Cerebellar nuclear complex (tissue), 1 donor: ENCODE results near the gene SLC22A31.
"Not testable (repeated sequence)": the region's sequence is repeated elsewhere in the genome, so short reads cannot be mapped to it uniquely, and the experiment has no call there.

ENCODE experiments used
- DNase-seq, 2 experiments: peaks; one replicate each; lab custom pipeline; 2025; lab: John Stamatoyannopoulos, UW

The SLC22A31 gene

DNA sequence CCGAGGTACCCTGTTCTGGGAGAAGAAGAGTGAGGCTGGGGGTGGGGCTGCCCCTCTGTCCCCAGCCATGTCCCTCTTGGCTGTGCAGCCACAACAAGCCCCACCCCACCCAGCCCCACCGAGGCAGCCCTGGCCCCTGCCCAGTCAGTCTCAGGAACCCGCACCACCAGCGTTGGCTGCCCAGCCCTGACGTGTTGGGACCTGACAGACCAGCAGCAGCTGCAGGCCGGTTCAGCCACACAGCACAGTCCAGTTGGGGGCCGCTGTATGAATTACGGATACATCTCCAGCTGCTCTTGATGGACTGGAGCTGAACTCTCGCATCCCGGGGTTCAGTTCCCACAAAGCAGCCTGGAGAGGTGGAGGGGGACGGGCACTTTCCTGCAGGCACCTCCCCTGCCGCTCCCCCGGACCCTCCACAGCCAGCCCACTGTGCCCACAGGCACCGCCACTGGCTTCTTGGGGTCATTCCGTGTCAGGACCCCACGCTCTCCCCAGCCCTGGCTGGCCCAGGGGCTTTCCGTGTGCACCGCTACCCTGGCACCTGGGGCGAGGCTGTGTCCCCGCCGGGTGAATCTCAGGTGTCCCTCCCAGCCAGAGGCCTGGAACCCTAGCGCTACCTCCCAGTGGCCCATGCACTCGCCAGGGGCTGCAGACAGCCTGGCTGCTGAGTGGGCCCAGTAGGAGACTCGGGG is 21.7 kb downstream of the SLC22A31 start:
- no peak for DNase-seq

DNA sequence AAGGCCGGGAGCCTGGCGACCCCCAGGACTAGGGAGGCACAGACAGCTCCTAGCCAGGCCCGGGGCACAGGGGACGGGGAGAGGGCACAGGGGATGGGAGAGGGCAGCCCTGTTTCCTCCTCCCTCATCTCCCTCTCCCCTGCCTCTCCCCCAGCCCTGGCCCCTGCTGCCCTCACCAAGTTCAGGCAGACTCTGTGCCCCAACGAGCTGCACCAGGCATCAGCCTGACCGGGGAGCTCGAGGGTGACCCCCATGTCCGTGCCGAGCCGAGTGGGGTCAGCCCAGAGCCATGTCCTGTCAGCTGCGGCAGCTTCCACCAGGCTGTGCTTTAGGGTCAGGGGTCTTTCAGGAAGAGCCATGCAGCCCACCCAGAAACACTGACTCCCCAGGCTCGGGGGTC is 22.8 kb downstream of the SLC22A31 start:
- DNase-seq, result no peak

GRCh38 chr16:89176717-89177116 is 23.6 kb downstream of the SLC22A31 start:
- no peak for DNase-seq

GRCh38 chr16:89176147-89176690 is 24.1 kb downstream of the SLC22A31 start:
- no peak for DNase-seq

DNA sequence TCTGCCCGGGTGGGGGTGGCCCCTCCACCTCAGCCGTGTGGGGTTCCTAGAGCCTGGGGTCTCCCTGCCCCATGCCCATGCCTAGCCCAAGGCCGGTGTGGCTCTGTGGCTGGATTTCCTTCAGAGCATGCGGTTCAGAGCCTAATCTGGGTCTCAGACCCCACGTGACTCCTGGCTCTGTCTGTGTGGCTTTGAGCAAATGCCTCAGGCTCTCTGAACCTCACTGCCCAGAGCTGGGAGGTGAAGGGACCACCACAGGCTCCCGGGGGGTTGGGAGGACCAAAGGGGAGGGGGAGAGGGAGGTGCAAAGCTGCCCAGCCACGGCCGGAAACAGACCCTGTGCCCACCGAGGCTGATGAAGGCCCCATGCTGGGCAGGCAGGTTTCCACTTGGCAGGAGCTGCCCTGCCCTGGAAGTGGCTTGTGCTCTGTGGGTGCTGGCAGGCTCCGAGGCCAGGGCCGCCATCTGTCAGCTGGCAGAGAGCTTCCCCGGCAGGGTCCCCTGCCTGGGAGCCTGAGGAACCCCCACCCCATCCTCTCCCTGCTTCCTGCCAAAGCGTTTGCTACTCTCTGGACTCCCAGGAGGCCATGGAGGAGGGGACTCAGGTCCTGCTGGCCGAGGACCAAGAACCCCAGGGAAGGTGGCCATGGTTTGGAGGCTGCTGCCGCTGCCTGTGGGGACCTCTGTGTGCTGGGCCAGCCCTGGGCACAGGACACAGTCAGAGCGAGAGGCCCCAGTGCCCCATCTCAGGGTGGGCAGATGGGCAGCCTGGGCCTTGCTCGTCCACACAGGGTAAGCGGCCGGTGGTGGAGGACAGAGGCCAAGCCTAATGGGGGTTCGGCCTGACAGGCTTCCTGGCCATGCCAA is 24.8 kb downstream of the SLC22A31 start:
- peak; percentile 50 to 93 for DNase-seq

DNA sequence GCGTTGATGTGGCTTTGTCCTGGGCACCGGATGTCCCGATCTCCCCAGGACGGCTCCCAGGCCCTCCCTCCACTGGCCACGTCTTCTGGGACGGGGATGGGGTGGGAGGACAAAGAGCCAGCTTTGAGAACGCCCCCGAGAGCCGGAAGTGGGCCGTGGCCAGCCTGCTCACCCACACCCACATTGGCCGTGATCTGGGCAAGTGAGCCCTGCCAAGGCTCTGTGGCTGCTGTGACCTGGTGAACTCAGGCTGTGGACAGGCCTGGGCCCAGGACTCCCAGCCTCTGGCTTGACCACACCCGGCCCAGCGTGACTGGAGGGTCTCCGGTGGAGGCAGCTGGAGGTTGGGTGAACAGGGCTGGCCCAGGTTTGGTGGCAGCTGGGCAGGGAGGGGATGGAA is 25.5 kb downstream of the SLC22A31 start:
- DNase-seq, result no peak

DNA sequence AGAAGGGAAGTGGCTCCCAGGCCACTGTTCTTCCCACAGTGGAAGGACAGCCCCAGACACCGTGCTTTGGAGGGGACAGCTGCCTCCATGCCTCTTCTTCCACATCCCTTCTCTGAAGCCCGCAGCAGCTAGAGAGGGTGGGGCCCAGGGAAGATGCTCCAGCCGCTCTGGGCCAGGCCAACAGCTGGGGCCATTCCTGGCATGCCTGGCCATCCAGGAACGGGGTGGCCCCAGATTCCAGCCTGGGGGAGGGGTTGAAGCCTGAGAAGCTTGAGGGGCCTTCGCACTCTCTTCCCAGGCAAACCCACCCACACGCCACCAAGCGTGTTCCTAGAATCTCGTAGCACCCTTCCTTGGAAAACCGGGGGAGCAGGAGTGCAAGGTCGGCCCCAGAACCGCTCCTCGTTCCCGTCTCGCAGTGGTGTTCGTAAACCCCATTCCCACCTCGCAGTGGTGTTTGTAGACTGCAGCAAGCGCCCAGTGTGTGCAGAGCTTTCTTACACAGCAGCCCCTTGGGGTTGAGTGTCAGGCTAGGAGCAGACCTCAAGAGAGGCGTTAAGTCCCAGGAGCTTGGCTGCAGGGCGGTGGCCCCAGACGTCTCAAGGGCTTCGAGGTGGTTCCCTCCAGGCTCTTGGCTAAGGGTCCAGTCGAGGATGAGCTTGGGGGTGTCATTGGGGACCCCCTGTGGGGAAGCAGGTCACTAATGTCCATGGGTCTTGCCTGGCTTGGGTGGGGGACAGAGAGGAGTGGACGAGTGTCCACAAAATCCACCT is 26.1 kb downstream of the SLC22A31 start:
- DNase-seq, result no peak

- no peak for DNase-seq
Observed at GRCh38 chr16:89173174-89173921, 27.0 kb downstream of the SLC22A31 start.

GRCh38 chr16:89172528-89173173 is 27.7 kb downstream of the SLC22A31 start:
- no peak for DNase-seq

GRCh38 chr16:89172171-89172527 is 28.2 kb downstream of the SLC22A31 start:
- no peak for DNase-seq

GRCh38 chr16:89171216-89172170 is 28.8 kb downstream of the SLC22A31 start, which contains the start of gene CDH15:
Gene CDH15, plus strand, starts transcription at chr16:89171748. Its CDS starts 84 bp downstream, at chr16:89171832.
- peak; percentile 90 to 92 for DNase-seq

GRCh38 chr16:89170346-89171215 is 29.8 kb downstream of the SLC22A31 start:
- DNase-seq, result no peak

- DNase-seq, result no peak
Observed at GRCh38 chr16:89169778-89170177, 30.6 kb downstream of the SLC22A31 start.

DNA sequence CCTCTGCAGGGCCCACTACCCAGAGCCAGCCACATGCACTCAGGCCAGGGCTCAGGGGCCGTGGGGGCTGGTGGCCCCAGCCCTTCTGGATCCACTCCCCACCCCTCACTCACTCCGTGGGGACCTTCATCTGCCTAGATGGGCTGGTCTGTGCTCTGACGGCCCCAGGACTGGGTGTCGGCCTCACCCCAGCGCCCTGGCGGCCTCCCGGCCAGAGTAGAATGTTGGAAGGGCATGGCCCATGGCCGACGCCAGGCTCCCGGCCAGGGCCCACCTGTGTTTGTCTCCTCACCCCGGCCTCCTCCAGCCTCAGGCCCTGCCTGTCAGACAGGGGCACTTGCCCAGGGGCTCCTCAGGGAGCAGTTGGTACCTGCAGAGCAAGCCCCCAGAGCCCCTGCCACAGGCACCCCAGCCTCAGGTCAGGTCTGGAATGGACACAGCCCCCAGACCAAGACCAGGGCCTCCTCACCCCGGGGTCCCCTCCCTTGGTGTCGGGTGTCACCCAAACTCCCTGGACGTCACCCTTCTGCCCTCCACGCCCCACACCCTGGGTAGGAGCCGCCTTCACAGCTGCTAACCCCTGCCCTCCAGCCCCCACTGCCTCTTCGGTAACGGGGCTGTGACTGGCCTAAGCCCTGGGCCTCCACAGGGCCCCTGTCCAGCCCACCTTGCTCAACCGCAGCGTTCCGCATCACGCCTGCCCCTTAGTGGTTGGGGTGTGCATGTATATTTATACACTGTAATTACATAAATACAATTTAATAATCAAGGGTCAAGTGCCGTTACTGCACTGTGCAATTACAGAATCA is 31.8 kb downstream of the SLC22A31 start:
- DNase-seq, result no peak

DNA sequence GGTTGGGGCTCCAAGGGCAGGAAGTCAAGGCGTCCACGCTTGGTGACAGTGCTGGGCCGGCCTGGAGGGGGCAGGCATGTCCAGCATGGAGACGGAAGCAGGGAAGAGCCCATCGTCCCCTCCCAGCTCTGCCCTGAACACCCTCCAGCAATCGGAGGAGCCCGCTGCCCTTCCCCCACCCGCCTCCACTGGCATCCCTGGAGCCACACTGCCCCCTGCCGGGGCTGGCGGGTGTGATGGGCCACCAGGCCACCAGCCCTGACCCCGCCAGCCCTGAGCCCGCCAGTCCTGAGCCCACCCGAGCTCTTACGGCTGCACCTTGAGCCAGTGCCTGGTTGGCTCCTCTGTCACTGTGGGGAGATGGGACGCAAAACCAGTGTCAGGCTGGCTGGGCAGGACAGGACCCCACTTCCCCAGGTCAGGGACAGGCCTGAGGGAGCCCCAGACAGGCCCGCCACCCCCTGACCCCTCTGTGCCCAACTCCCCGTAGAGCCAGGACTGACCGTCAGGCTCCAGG is 32.9 kb downstream of the SLC22A31 start:
- DNase-seq, result no peak

DNA sequence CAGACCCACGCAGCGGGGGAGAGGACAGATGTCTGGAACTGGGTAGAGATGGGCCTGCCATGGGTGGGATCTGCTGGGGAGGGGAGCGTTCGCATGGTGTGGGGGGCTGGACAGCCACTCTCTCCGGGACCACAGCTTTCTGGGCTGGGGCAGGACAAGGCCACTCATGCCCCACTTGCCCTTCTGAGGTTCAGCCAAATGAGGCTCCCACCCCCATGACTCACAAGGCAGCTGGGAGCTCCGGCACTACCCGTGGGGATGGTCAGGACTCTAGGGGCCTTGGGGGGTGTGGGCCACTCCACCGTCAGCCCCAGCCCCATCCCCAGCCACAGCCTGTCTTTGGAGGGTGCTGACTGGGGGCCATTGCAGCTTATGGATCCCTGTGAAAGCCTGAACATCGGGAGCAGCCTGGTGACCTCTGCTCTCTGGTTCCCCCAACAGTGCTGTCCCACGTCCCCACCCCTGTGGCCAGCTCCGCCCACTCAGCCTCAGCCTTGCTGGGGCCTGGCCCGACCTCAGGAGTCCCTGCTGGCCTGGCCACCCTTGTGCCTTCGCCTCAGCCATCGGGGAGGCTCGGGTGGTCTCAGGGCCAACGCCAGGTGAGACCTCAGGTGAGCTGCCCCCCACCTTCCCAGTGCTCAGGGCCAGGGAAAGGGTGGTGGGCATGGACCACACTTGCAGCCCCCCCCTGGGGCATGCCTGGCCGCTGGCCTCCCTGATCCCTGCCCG is 33.5 kb downstream of the SLC22A31 start:
- no peak for DNase-seq

DNA sequence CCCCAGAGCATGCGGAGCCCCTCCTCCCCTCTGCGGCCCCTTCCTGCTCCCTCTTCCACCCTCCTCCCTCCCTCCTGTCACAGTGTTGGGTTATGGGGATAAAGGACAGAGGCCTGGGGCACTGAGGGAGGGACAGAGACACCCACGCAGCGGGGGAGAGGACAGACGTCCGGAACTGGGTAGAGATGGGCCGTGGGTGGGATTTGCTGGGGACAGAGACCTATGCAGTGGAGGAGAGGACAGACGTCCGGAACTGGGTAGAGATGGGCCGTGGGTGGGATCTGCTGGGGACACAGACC is 34.7 kb downstream of the SLC22A31 start:
- not testable (repeated sequence) for DNase-seq
